OCI-LY7 (cell line): ENCODE measurements around the gene ARHGAP28.

Experiments used
- CTCF ChIP-seq: fragments of 200-600 bp; sonication (generic); conservative IDR thresholded peaks from 2 replicates; pipeline ENCODE4 v1.5.1; 2014; ENCODE audit warnings: mild to moderate bottlenecking, antibody characterized with exemption, low read length, moderate library complexity, mixed read lengths
- EZH2phosphoT487 ChIP-seq: fragments of 200-600 bp; sonication (generic); IDR thresholded peaks from 2 replicates; pipeline ENCODE4 v1.6.1; 2018; ENCODE audit warnings: low read depth, borderline replicate concordance, mild to moderate bottlenecking, mixed run types, antibody characterized with exemption, low read length, moderate library complexity, mixed read lengths

- TF ChIP-seq CTCF = no peak
- TF ChIP-seq EZH2phosphoT487 = no peak
Measured at GRCh38 chr18:6773777-6774176, 44.3 kb downstream of the ARHGAP28 start.
